Cortex of kidney (tissue), 1 donor: ENCODE results near the gene TBC1D1.

Experiments used
- DNase-seq: peaks from one replicate; lab custom pipeline; 2025; lab: John Stamatoyannopoulos, UW

TBC1D1 gene

DNA sequence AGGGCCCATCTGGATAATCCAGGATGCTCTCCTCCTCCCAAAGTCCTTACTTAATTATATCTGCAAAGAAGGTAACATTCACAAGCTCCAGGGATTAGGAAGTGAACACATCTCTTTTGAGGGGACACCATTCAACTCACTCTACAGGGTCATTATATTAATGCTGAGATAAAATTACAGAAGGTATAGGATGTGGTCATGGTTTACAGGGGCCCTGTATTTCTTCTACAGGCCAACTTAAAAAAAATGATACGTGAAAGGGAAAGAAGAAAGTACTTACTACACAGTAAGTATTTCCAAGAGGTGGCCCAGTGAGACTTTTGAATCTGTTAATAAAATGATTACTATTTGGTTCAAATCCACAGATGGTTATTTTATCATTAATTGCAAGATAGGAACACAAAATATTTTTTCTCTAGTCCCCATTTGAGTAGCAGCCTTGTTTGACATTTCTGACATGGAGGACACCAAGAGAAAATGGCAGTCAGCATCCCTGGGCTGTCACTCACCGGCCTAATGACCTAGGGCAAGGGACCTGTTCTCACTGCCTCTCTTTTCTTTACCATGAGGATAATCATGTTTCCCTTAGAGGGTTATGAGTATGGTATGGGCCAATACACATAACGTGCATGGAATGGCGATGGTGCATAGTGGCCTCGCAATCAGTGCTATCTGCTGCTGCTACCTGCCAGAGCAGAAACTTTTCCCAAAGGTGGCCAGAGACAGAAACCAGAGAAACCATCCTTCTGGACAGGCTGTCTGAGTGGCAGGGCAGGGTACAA, 209.8 kb downstream of the TBC1D1 start:
- DNase-seq: no peak

DNA sequence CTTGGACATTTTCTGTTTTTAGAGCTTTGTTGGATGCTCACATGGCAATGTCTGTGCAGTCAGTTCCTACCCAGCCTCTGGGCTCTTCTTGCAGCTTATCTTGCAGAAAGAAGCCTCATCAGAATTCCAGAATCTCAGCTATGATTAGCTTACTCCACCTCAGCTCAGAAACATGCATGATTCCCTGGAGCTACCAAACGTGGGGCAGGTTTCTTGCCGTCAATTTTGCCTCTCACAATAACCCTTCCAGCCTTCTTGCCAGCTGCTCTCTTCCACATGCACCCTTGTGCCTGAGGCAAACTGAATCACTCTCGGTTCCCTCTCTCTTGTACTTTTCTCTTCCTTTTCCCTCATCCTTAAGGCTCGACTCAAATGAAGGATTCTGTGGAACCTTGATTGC, 210.7 kb downstream of the TBC1D1 start:
- no peak for DNase-seq

GRCh38 chr4:38102957-38103588, 212.2 kb downstream of the TBC1D1 start:
- DNase-seq: no peak

- DNase-seq: no peak
Measured at GRCh38 chr4:38105475-38106220, 214.8 kb downstream of the TBC1D1 start.

DNA sequence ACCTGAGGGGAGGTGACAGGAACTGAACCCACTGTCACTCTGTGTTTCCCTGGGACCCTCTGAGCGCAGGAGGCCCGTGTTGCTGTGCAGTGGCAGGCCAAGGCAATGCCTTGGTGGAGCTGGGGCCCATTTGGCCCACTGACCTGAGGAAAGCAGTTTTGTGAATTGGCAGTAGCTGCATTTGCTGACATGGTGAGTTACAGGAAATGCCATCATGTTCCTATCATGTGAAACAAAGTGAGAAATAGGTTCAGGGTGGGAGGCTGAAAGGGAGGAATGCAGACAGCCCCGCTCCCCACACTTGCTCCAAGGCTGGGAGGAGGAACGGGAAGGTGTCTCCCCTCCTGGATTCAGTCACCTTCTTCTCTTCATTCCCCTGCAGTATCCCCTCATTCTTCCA, 215.4 kb downstream of the TBC1D1 start:
- DNase-seq: no peak

- DNase-seq: no peak
Measured at GRCh38 chr4:38106886-38107514, 216.1 kb downstream of the TBC1D1 start.

- no peak for DNase-seq
Measured at GRCh38 chr4:38107818-38108217, 216.9 kb downstream of the TBC1D1 start.

DNA sequence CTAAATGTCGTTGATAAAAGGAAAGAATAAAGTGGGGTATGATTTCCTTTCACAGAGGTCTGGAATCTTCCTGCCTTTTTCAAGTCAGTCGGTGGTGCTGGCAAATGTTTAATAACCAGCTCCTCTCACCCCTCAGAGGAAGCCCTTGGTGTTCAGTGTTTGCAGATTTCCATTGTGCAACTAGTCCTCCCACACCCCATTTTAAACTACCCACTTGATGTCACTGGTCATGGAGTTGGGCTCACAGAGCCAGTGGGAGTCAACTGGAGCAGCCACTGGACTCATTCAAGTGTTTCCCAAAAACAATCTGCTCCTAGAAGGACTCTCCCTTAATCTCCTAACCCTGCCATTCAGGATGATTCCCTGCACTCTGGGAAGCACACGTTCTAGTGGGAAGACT, 218.5 kb downstream of the TBC1D1 start:
- no peak for DNase-seq

GRCh38 chr4:38109896-38110295, 219.0 kb downstream of the TBC1D1 start:
- no peak for DNase-seq

- no peak for DNase-seq
Measured at GRCh38 chr4:38111024-38111423, 220.1 kb downstream of the TBC1D1 start.

DNA sequence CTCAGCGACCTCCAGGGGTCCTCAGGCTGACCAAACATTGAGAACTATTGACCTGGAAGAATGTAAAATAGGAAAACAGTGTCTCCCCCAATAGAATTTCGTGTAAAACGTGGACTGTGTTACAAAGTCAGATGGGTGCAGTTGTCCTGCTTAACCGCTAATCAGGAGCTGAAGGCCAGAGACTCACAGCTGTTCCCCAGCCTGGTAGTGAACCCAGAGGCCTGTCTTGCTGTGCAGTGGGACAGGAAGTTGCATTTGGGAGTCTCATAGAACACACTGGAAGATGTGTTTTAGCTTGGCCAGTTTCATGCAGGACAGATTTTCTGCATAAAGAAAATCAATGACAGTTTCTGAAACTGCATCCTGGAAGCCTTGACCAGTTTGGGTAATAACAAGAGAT, 220.8 kb downstream of the TBC1D1 start:
- no peak for DNase-seq

- DNase-seq: no peak
Measured at GRCh38 chr4:38113132-38113531, 222.2 kb downstream of the TBC1D1 start.

DNA sequence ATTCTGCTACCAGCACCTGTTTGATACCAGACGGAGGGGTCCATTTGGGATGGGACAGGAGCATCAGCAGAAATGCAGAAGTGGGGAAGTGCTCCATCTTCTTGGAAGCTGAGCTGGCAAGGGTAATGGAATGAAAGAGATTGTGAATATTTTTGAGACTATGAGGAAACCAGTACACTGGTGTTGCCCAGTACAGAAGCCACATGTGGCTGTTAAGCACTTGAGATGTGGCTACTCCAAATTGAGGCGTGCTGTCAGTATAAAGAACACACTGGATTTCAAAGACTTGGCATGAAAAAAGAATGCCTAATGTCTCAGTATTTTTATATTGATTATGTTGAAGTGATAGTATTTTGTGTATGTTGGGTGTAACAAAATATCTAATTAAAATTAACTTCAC, 222.7 kb downstream of the TBC1D1 start:
- no peak for DNase-seq

GRCh38 chr4:38114386-38115150, 223.7 kb downstream of the TBC1D1 start:
- DNase-seq: no peak

GRCh38 chr4:38115601-38116000, 224.7 kb downstream of the TBC1D1 start:
- no peak for DNase-seq

DNA sequence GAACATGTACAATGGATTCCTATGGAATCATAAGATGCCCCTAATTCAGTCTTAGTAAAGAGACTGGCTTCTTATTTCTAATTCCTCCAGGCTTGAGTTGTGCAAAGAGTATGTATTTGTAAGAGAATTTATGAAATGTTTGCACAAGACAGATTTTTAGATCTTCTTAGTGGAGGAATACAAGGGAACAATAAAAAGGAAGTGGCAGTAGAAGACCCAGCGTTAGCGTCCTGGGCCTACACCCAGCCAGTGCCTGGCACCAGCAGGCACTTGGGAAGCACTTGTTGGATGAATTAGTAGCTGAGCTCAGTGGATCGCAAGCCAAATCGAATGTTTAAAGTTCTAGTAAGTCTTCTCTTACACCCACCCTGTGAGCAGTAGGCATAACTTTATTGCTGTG, 226.7 kb downstream of the TBC1D1 start:
- no peak for DNase-seq

- no peak for DNase-seq
Measured at GRCh38 chr4:38119668-38120385, 228.9 kb downstream of the TBC1D1 start.

DNA sequence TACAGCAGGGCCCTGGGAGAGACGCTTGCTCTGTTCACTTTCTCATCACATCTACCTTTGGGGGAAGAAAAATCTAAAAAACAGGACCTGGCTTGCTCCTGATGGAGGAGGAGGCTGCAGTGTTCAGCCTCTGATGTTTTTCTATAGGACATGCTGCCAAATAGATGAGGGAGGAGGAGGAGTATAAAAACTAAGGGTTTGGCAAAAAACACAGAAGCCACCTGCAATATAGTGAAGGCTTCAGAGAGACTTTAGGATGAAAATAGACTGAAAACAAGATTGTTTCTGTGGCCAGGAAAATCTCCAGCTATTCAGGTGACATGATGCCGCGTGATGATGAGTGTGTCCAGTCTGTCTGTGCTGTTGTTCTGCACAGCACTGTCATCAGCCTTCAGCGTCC, 229.9 kb downstream of the TBC1D1 start:
- no peak for DNase-seq

DNA sequence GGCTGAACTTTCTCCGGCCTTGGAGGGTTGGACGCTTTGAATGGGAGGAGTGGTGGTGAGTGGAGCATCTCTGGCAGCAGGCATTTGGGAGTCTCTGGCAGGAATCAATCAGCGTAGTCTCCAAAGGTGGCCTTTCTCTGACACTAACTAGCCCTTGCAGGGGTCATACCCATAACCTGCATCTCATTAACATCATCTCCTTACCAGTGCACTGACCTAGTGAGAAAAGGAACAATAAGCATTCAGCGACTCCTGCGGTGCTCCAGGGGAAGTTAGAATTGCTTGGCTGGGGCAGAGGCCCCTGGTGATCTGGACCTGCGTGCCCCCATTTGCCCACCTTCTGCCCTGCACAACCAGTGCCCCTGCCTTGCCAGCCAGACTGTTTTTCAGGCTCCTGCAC, 231.2 kb downstream of the TBC1D1 start:
- DNase-seq: no peak

DNA sequence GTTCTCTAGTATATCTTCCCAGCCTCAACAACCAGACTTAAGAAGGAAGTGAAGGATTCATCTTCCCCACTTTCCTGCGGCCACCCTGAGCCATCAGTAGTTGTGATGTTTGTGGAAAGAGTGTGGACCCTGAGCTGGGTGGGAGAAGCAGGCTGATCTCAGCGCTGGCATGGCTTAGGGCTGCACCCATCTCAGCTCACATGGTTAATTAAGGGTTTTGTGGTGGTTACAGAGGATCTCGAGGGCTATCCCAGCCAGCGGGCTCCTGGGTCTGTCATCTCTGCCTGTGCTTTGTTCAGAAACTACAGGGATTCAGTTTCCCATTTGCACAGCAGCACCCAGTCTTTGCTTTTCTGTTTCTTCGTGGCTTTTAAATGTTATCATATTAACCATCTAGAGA, 232.7 kb downstream of the TBC1D1 start:
- DNase-seq: no peak

DNA sequence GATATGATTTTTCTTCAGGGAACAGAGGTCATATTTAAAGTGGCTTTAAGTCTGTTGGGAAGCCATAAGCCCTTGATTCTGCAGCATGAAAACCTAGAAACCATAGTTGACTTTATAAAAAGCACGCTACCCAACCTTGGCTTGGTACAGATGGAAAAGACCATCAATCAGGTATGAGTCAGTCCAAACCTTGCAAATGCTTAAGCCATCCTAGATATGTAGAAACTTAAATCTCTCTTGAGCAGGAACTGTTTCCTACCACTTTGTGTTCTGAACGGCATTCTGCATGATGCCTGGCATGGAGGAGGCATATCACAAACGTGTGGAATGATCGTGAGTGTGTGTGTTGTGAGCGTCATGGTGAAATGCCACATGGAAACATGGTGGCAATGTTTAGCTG, 234.1 kb downstream of the TBC1D1 start:
- no peak for DNase-seq
